HepG2 (cell line): ENCODE data around the gene CHADL. TPM values are rescaled to one million over a fixed set of nuclear protein-coding genes. Genes with fewer than 3 reads are reported as not detected.

Experiments used
- BATF2 ChIP-seq: sonication (generic); formaldehyde crosslinking; IDR thresholded peaks from 2 replicates; pipeline ENCODE4 v1.8.0; 2022; ENCODE audit warnings: mild to moderate bottlenecking, missing genetic modification reagents, moderate library complexity
- HCFC1 ChIP-seq: fragments of 150-350 bp; IDR thresholded peaks from 2 replicates; pipeline ENCODE4 v1.6.1; 2014; ENCODE audit warnings: low read depth, low read length
- HNF1A ChIP-seq, 2 experiments: sonication (generic) in 1 of 2; formaldehyde crosslinking in 1 of 2; IDR thresholded peaks; 2 replicates each; pipeline versions ENCODE4 v1.4.0 to v1.6.1; 2016 to 2020; ENCODE audit warnings: borderline replicate concordance in 1 of 2, low read depth in 1 of 2, mild to moderate bottlenecking in 1 of 2, missing genetic modification reagents in 1 of 2
- KDM5A ChIP-seq: fragments of 200-600 bp; sonication (generic); IDR thresholded peaks from 2 replicates; pipeline ENCODE4 v1.7.0; 2018; ENCODE audit warnings: antibody characterized with exemption, mild to moderate bottlenecking, low read length, borderline replicate concordance
- LBX2 ChIP-seq: sonication (generic); formaldehyde crosslinking; IDR thresholded peaks from 2 replicates; pipeline ENCODE4 v1.5.0; 2020; ENCODE audit warnings: missing genetic modification reagents, mild to moderate bottlenecking, borderline replicate concordance
- NFKB2 ChIP-seq: sonication (generic); formaldehyde crosslinking; IDR thresholded peaks from 2 replicates; pipeline ENCODE4 v1.4.0; 2020; ENCODE audit warnings: missing genetic modification reagents, borderline replicate concordance
- PAX8 ChIP-seq: sonication (generic); formaldehyde crosslinking; IDR thresholded peaks from 2 replicates; pipeline ENCODE4 v1.8.0; 2022; ENCODE audit warnings: mild to moderate bottlenecking, missing genetic modification reagents, borderline replicate concordance
- SRF ChIP-seq: IDR thresholded peaks from 2 replicates; pipeline ENCODE4 v1.6.1; 2011; ENCODE audit warnings: mild to moderate bottlenecking, low read depth, low read length, moderate library complexity
- THYN1 ChIP-seq: sonication (generic); formaldehyde crosslinking; IDR thresholded peaks from 2 replicates; pipeline ENCODE4 v1.8.1; 2023; ENCODE audit warnings: low read depth, mild to moderate bottlenecking, moderate library complexity, missing genetic modification reagents, borderline replicate concordance
- TP53 ChIP-seq: sonication (generic); formaldehyde crosslinking; conservative IDR thresholded peaks from 2 replicates; pipeline ENCODE4 v1.4.0; 2020; ENCODE audit warnings: missing genetic modification reagents
- ZC3H4 ChIP-seq: sonication (generic); formaldehyde crosslinking; IDR thresholded peaks from 2 replicates; pipeline ENCODE4 v1.4.0; 2020; ENCODE audit warnings: missing genetic modification reagents, borderline replicate concordance
- ZNF468 ChIP-seq: sonication (generic); formaldehyde crosslinking; IDR thresholded peaks from 2 replicates; pipeline ENCODE4 v1.8.0; 2022; ENCODE audit warnings: mild to moderate bottlenecking, moderate library complexity, missing genetic modification reagents
- ZNF839 ChIP-seq: sonication (generic); formaldehyde crosslinking; IDR thresholded peaks from 2 replicates; pipeline ENCODE4 v1.4.0; 2020; ENCODE audit warnings: missing genetic modification reagents, mild to moderate bottlenecking, borderline replicate concordance
- ZUFSP ChIP-seq: sonication (generic); formaldehyde crosslinking; IDR thresholded peaks from 2 replicates; pipeline ENCODE4 v1.9.0; 2021; ENCODE audit warnings: missing genetic modification reagents, mild to moderate bottlenecking, borderline replicate concordance
- polyA plus RNA-seq, 8 experiments: library from polyadenylated mRNA; depleted of rRNA in 3 of 8; stranded (reverse) in 7 of 8; unstranded in 1 of 8; fragments of >200 nt; fragmentation: Illumina TruSeq in 4 of 8; extraction: Trizol in 4 of 8; gene quantifications; 2 replicates each; pipeline versions ENCODE4 v1.2.1 to v1.2.3, GENCODE V29; 2011 to 2016; ENCODE audit warnings: low read depth in 4 of 8, missing spikeins in 1 of 8, mixed read lengths in 1 of 8; ENCODE audit not compliant: insufficient read depth in 1 of 8
- total RNA-seq, 5 experiments: library from RNA; depleted of rRNA; stranded (reverse); fragments of >200 nt; fragmentation: Illumina TruSeq; extraction: Trizol; gene quantifications; 2 replicates each; pipeline ENCODE4 v1.2.3, GENCODE V29; 2016; ENCODE audit warnings: low read depth in 1 of 5
- TF ChIP-seq, protein P1 (sequence below): sonication (generic); formaldehyde crosslinking; IDR thresholded peaks from 2 replicates; pipeline ENCODE4 v1.5.1; 2020; ENCODE audit warnings: missing genetic modification reagents, mild to moderate bottlenecking, borderline replicate concordance
- TF ChIP-seq, protein P2 (sequence below): sonication (generic); formaldehyde crosslinking; IDR thresholded peaks from 2 replicates; pipeline ENCODE4 v1.4.0; 2020; ENCODE audit warnings: missing genetic modification reagents

CHADL gene
- total and polyA plus RNA-seq, 2 of the 13 experiments (the other 11 are each of a cell fraction or from before 2014, with no cell fraction given) = 2.8 to 8.1 TPM

DNA sequence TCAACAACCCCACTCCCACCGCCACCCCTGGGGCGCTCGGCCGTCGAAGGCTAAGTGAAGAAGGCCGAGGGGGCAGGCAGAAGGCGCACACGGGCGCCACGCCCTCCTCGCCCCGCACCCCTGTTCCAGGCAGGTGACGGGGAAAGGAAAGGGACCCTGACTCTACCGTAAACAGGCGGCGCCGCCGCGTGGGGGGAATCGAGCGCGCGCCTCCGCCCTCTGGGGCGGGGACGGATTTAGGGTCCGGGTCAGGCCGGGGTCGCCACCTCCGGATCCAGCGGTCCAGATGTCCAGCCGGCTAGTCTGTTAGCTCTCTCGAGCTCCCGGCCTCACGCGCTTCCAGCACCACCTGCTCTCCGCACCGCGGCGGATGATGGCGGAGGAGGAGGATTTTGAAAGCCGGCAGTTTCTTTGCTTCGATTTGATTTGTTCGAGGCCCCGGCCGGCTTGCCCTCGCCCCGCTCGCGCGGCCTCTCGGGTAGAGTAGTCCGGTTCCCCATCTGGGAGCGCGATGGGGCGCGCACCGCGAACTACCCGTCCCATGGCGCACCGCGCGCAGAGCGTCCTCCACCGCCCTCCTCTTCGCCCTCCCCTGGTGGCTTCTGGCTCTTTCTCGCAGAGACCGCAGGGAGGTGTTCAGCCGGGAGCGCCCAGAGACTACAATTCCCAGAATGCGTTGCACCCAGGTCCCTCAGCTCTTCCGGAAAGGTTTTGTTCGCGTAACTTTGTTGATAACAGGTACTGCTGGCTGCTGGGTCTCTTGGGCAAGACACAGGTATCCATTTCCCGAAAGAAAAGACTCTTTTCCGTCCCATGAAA lies 45.3 kb upstream of the CHADL start, which contains the start of gene RANGAP1 (continued):
- TF ChIP-seq, protein P1, sequence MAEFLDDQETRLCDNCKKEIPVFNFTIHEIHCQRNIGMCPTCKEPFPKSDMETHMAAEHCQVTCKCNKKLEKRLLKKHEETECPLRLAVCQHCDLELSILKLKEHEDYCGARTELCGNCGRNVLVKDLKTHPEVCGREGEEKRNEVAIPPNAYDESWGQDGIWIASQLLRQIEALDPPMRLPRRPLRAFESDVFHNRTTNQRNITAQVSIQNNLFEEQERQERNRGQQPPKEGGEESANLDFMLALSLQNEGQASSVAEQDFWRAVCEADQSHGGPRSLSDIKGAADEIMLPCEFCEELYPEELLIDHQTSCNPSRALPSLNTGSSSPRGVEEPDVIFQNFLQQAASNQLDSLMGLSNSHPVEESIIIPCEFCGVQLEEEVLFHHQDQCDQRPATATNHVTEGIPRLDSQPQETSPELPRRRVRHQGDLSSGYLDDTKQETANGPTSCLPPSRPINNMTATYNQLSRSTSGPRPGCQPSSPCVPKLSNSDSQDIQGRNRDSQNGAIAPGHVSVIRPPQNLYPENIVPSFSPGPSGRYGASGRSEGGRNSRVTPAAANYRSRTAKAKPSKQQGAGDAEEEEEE (CRISPR knock-in tag) = peak; percentile 52; the same call in 1 of the 2 replicates
- TF ChIP-seq KDM5A (peak; percentile 70; the same call in 1 of the 2 replicates), LBX2 (CRISPR knock-in tag) (no peak), NFKB2 (peak; percentile 66; the same call in 1 of the 2 replicates), ZC3H4 (CRISPR knock-in tag) (no peak), ZNF839 (CRISPR knock-in tag) (no peak; the same call in 1 of the 2 replicates), HNF1A (IDR thresholded peaks at IDR 0.05; ENCODE audit: low read depth) (peak; percentile 21; the same call in 1 of the 2 replicates), HNF1A (CRISPR knock-in tag; IDR thresholded peaks at IDR 0.05; ENCODE audit: borderline replicate concordance) (no peak; the same call in 1 of the 2 replicates), BATF2 (peak; percentile 57; the same call in 1 of the 2 replicates), SRF (no peak), ZNF468 (CRISPR knock-in tag) (no peak), ZUFSP (CRISPR knock-in tag) (no peak), HCFC1 (peak; percentile 97), PAX8 (CRISPR knock-in tag) (no peak), TP53 (CRISPR knock-in tag) (no peak; the same call in 1 of the 2 replicates), THYN1 (CRISPR knock-in tag) (no peak)
- TF ChIP-seq, protein P2, sequence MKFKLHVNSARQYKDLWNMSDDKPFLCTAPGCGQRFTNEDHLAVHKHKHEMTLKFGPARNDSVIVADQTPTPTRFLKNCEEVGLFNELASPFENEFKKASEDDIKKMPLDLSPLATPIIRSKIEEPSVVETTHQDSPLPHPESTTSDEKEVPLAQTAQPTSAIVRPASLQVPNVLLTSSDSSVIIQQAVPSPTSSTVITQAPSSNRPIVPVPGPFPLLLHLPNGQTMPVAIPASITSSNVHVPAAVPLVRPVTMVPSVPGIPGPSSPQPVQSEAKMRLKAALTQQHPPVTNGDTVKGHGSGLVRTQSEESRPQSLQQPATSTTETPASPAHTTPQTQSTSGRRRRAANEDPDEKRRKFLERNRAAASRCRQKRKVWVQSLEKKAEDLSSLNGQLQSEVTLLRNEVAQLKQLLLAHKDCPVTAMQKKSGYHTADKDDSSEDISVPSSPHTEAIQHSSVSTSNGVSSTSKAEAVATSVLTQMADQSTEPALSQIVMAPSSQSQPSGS (CRISPR knock-in tag) = no peak
